Measurements from ENCODE around the gene COL9A1. TPM values are rescaled to one million over a fixed set of nuclear protein-coding genes. Genes with fewer than 3 reads are reported as not detected.
A peak's percentile ranks its signal among the peaks of the same experiment; 100 is the strongest.

COL9A1 gene
- polyA plus RNA-seq, 4 donors, result 29.4 to 43.2 (median 36.1) TPM

DNA sequence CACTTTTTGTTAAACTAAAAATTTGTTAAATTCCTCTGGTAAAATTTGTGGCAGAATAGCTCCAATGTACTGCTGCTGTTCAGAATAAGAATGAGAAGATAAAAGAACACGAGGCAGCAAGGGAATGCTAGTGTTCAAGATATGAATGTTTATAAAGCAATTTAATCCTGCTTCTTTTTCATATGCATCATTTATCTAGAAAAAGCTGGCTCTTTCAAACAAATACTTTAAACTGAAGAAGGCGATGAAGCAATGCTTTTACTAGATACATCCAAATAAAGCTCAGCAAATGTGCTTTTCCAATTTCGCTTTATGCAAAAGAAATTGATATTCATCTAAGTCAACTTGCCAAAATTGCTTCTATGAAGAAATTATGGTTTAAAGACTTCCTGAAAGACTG is 66.5 kb downstream of the COL9A1 start:
- no peak for DNase-seq (ENCODE audit: low read depth in 4 of 4, low spot score in 3 of 4)

DNA sequence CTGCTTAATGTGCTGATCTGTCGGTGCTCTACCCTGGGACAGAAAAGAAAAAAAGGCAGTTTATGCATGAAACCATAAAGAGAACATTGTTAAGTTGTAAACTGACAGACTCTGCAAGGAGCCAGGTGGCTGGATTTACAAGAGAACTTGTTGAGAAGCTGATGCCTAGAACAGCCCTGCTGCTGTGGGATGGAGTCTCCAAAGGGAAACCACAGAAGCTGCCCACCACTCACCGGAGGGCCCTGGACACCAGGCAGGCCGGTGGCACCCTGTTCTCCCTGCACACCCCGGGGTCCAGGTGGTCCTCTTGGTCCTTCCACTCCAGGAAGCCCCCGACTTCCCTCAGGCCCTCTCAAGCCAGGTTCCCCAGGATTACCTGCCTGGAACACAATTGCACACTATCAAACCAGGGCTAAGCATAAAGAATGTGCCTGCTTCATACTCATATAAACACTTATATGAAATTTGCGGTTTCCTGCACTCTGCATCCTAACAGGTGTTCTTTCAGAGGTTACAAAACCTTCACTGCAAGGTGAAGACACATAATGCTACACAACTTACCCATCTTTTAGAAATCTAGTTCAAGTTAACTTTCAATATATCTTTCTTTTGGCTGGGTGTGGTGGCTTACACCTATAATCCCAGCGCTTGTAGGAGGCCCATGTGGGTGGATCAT is 68.2 kb downstream of the COL9A1 start:
- no peak for DNase-seq (ENCODE audit: low read depth in 4 of 4, low spot score in 3 of 4)

DNA sequence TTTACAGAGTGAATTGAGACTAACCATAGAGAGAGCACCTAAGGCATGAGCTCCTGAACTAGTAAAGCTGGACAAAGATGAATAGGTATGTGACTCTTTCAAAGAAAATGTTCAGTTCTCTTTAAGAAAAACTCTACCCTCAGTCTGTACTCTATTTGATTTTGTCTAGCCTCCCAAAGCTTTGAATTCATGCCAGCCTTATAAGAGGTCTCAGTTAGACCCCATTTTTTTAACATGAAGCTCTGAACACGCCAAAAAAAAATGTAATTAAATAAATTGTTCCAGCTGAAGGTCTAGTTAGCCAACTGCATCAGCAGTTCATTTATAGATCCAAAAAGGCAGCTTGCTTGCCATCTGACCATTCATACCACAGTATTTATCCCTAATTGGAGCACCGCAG is 71.6 kb downstream of the COL9A1 start:
- no peak for DNase-seq (ENCODE audit: low read depth in 4 of 4, low spot score in 3 of 4)

DNA sequence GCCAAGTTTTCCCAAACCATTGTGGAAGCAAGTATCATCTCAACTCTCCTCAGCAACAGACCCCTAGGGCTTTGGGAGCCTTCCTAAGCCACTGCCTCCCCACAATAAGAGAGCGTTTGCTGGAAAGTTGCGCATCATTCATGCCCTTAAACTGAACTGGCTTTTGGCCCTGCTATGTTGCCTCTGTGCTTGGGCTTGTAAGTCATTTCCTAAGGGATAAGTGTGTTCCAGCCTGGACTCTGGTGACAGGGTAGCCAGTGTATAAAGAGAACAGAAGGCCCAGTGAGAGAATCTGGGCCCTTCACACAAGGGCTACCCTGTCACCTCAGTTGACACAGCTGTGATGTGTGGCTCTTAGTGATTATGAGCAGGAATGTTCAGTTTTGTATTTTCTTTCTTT is 77.8 kb downstream of the COL9A1 start:
- no peak for DNase-seq (ENCODE audit: low read depth in 4 of 4, low spot score in 3 of 4)

DNA sequence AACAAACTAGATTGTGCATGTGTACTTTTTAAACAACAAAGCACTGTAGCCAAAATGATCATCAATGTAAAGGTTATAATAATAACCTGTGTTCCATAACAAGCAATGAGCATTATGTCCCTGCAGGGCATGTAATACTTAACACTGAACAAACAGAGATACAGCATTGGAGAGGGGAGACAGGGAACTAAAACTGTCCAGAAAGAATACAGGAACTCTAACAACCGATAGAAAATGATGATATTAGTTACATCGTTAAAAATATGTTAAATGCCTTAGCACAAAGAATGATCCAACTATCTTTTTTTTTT is 80.5 kb downstream of the COL9A1 start:
- DNase-seq (ENCODE audit: low read depth in 4 of 4, low spot score in 3 of 4), result no peak

DNA sequence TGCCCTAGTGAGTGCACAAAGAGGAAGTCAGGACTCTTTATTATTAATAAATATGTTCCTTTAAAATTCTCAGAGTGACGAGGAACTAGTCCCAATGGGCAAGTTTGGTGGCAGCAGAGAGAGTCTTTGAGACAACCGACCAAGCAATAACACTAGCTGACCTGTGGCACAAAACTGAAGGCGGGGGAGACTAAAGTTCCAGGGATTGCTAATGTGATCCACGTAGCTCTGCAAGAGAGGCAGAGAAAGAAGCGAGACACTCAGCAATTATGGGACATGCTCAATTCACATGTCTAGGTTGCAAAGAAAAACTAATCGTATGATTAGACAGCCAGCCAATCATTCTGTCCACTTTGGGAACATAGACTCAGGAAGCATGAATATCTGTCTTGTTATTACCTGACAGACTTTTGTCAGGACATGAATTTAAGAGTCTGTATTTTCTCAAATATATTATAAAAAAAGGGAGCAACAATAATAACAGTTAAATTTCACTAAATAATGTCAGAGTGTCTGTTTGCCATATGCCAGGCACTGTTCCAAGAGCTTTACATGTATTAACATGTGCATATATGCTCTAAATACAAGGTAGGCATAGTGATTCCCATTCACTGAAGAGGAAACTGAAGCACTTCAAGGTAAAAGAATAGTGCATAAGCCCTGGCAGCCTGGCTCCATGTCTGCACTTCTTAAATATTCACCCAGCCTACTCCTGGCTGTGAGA is 81.0 kb downstream of the COL9A1 start:
- DNase-seq (ENCODE audit: low read depth in 4 of 4, low spot score in 3 of 4), result no peak

DNA sequence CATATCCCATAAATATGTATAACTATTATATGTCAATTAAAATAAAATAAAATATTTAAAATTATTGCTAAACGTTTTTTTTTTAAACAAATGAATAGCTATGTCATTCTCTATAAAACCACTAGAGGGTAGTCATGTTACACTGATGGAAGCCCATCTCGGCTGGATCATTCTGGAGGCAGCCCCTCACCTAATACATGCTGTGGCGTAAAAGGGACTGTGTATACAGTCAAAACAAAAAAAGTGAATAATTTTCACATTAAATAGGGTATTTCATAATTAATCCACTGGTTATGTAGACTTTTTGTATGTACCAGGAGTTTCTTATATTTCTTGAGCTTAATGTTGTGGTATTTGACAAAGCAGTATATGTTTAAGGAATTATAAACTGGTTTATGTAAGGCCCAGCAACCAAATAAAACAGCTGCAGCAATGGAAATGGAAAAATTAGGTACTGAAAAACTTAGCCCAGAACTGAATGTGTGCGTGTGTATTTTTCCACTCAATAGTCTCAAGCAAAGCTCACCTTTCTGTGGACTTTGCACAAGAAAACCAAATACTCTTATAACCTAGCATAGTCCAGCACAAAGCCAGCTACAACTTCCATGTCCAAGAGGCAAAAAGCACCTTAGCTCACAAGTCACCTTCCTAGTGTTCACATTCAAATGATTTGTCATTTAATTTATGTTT is 81.7 kb downstream of the COL9A1 start:
- peak in 2 of 4 donors; percentile 14 to 22 for DNase-seq (ENCODE audit: low read depth in 4 of 4, low spot score in 3 of 4)

DNA sequence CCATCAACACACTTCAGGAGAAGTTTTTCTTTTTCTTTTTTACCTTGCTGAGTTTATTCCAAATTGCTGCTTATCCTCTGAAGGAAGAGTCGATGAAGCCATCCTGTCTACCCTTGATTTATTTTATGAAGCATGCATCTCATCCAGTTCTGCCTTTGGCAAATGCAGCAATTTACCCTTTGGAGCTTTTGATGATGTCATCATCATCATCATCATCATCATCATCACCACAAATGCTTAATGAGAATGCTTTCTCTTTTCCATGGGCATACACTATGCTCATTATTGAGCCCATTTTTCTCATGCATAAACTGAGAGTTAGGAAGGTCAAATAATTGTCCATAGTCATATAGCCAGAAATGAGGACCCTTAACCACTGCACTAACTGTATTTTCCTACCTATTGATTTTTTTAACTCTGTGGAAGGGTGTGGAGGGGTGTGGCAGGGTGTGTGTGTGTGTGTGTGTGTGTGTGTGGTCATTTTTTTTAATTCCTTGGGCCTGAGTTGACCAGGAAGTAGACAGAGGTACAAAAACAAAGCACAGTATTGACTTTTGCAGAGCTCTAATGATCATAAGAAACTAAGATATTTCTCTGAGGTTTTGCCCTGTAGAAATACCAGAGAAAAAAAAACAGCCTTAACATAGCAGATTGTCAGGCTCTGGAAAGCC is 82.8 kb downstream of the COL9A1 start:
- DNase-seq (ENCODE audit: low read depth in 4 of 4, low spot score in 3 of 4), result no peak

DNA sequence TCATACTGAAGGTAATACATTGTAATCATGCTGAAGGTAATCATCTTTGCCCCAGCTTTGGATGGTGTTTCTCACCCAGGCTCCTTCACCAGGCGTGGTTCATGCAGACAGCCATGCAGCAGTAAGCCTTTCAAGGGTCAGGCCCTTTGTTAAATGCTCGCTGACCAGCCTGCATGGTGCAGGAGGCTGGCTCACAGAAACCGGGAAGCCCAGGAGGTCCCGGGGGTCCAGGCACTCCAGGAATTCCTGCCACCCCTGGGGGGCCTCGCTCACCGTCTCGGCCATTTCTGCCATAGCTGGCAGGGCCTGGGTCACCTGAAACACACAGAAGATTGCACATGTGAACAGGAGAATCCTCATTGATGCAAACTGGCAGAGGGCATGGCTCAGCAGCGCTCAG is 86.1 kb downstream of the COL9A1 start:
- no peak for DNase-seq (ENCODE audit: low read depth in 4 of 4, low spot score in 3 of 4)

DNA sequence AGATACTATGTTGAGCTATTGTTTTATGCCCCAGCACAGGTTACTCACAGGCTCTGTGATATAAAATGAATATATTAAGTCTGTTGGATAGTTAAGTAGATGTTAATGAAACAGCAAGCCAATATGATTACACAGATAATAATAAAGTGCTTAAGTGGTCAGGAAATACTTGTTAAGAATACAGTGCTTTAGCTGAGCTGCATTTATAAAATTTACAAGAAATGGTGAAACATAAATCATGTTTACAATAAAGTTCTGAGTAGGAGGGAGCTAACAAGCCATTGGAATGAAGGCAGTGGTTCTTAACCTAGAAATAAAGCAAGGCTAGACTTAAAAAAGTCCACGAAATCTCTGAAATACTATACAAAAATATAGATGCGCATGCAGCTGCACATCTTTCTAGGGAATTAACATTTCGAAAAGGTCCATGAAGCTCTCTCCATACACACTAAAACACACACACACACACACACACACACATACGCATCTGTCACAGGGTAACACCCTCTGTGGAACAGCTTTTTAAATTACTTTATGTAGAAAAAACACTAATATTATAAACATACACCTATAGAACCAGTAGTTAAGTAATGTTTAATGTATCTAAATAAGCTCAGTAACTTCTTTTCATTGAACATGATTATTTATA is 87.3 kb downstream of the COL9A1 start:
- no peak for DNase-seq (ENCODE audit: low read depth in 4 of 4, low spot score in 3 of 4)

DNA sequence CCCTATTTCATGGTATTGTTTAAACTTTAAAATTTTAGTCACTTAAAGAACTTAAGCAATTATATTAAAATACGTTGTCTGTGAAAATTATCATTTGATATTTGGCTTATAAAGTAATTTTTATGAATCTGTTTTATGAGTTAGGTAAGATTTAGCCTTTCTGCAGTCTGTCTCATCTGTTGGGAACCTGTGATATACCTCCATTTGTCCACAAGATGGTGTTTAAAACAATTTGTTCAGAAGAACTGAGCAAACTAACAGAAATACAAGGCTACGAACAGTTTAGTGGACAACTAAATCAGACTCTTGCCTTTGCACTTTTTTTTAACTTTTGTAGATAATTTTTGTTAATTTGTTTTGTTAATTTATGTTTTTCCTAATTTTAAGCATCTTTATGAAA is 92.4 kb downstream of the COL9A1 start:
- no peak for DNase-seq (ENCODE audit: low read depth in 4 of 4, low spot score in 3 of 4)

DNA sequence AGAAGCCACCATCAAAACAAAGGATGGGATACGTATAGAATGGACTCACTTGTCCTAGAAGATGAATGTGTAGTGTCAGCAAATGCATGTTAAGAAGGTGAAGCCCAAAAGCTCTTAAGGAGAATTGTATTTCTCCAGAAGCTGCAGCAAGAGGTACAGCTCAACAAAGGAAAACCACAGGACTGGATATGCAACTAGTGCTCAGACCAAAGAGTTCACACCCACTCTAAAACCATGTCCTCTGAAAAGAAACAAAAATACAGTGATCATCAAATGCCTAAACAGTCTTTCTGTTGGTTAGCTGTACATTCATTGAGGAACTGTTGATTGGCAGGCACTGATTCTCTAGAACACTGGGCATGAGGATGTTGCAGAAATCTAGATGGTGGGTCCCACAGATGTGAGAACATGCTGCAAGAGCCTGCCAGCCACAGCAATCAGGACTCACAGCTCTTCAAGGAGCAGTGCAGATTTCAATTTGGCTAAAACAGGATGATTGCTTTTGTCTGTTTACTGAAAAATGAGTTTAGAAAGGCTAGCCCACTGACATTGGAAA is 94.6 kb downstream of the COL9A1 start:
- DNase-seq (ENCODE audit: low read depth in 4 of 4, low spot score in 3 of 4), result no peak

DNA sequence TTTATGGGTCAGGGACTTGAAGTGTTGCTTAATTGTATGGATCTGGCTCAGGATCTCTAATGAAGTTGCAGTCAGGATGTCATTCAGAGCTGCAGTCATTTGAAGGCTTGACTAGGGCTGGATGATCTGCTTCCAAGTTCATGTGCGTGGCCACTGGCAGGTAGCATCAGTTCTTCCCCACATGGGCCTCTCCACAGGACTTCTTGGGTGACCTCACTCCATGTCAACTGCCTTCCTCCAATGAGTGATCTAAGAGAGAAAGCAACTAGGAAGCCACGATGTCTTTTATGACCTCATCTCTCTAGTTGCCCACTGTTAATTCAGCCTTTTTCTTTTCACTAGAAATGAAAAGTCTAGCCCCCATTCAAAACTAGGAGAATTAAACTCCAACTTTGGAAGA is 104.1 kb downstream of the COL9A1 start:
- no peak for DNase-seq (ENCODE audit: low read depth in 4 of 4, low spot score in 3 of 4)

DNA sequence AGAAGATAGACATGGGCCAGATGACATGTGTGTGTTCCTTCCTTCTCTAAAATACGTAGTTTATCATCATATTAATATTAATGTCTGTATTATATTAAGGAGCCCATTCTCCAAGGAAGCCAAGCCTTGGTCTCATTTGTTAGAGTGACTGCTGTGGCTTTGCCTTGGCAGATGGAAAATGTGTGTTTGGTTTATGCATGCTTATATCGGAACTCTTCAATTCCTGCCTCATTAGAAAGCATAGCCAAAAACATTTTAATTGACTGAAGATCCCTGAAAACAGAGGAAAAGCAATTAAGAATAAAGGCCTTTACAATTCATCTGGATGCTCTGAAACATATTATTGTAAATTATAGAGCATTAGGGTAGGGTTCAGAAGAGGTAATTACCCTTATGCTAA is 106.4 kb downstream of the COL9A1 start:
- no peak for DNase-seq (ENCODE audit: low read depth in 4 of 4, low spot score in 3 of 4)

DNA sequence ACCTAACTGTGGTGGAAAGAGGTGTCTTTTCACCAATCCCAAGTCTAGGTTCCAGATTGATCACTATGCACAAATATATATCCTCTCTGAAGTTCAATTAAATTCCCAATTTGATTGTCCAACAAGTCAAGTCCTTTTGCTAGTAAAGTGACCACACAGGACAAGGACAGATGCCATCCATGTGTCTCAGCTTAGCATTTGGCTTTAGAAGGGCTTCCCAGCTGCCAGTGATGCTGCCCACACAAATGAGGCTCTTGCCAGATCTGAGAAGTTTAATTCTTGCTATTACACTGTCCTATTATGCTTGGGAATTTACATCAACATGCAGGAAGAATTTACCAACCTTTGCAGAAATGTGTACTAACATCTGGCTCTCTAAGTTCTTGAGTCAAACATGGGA is 108.5 kb downstream of the COL9A1 start:
- no peak for DNase-seq (ENCODE audit: low read depth in 4 of 4, low spot score in 3 of 4)

DNA sequence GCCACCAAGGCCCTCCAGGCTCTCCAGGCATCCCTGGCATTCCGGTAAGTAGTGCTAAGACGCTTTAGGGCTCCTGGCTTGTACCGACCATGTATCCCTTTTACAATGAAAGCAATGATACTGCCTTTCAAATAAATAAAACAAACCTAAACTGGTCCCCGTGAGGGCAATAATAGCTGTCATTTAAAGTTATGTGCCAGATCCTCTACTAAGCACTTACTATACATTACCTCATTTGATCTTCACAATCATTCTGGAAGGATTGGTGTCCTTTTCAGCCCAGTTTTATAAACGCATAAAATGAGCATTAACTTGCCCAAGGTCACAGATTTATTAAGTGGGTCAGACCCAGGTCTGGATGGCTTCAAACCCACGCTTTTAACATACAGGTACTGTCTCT is 114.7 kb downstream of the COL9A1 start:
- DNase-seq (ENCODE audit: low read depth in 4 of 4, low spot score in 3 of 4), result no peak

DNA sequence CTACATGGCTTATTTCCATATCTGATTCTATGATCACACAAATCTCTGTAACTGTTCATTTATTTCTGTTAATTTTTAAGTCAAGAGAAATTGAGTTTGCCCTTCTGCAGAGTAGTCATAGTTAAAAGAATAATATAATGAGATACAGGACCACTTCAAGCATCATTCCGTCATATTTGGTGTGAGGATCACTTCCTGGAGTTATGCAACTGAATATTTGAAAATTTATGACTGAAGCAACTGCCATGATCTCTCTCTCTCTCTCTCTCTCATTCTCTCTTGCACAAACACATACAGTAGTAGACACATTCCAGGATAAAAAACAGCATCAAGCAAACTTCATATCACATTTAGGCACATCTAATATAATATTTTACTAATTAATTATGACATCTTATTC is 116.4 kb downstream of the COL9A1 start:
- no peak for DNase-seq (ENCODE audit: low read depth in 4 of 4, low spot score in 3 of 4)

DNA sequence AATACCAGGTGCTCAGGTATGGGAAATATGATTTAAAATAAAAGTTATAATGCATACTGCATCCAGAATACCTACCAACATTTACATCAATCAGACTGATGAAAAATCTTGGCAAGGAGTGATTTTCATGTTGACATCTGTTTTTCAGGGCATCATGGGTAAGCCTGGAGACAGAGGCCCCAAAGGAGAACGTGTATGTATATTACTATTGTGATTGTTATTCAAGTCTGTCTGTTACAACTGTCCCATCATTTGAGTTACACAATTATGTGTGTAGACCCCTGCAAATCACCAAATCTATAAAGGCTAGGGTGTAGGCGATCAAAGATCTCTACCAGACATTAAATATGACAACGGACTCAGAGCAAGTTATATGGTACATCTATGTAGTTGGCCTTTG is 118.2 kb downstream of the COL9A1 start:
- DNase-seq (ENCODE audit: low read depth in 4 of 4, low spot score in 3 of 4), result no peak

DNA sequence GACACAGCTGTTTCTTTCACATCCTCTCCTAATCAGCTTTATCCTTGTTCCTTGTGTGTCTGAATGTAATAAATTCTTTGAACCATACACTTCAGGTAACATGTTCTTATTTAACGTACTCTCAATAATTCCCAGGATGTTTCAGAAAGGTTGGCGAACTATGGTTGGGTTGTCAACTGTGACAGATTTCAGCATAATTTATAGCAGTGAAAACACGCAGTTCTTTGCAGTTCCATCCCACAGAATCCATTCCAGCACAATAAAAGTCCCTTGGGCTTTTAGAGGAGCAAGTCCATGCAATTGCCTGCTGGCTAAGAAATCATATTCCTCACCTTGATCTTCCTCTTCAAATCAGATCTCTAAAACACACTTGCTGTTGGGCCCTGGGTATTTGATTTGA is 119.3 kb downstream of the COL9A1 start:
- no peak for DNase-seq (ENCODE audit: low read depth in 4 of 4, low spot score in 3 of 4)

DNA sequence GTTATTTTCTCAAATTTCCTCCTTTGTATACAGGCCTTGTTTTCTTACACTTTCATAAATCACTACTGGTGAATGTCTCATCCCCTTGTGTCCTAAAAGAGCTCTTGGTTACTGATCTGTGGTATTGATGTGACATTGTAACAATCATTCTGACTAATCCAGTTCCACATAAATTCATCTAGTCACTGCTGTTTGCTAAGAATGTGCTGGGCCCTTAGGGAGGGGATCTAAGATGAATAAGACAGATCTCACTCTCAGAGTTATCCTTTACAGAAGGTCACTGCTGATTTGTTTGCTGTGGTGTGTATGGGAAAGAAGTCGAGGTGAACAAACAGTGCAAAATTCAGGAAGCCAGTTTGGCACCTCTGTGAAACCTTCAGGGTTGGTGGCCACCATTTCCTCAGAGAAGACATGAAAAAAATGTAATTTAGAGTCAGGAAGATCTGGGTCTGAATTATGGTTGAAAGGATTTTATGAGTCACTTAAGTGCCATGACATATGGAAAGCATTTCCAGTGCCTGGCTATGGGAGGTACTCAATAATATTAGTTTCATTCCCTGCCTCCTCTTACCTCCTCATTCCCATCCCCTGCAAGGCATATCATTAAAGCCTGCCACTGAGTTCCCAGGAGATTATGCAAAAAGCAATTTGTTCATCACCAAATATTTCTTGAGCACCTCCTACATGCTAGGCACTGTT is 121.8 kb downstream of the COL9A1 start:
- no peak for DNase-seq (ENCODE audit: low read depth in 4 of 4, low spot score in 3 of 4)
